Peyer's patch (tissue), 4 donors: ENCODE data around the gene KCNA1. TPM values are rescaled to one million over a fixed set of nuclear protein-coding genes. Genes with fewer than 3 reads are reported as not detected.

ENCODE experiments used
- DNase-seq, 3 donors: peaks; one replicate each; pipeline ENCODE4 v3.0.0-alpha.2; 2017 to 2019
- H3K27ac ChIP-seq, 4 donors: fragments of 200-600 bp; sonication (generic); one replicate each; pipeline ENCODE4 v1.5.1; 2016 to 2019
- H3K27me3 ChIP-seq, 2 donors: fragments of 200-600 bp; sonication (generic); one replicate each; pipeline ENCODE4 v1.5.1; 2019
- H3K36me3 ChIP-seq, 3 donors: fragments of 200-600 bp; sonication (generic); one replicate each; pipeline ENCODE4 v1.5.1; 2016 to 2019
- H3K4me1 ChIP-seq, 4 donors: fragments of 200-600 bp; sonication (generic); one replicate each; pipeline ENCODE4 v1.5.1; 2016 to 2019
- H3K4me3 ChIP-seq, 4 donors: fragments of 200-600 bp; sonication (generic); 1 replicate in 3 of 4; 2 replicates in 1 of 4; pipeline ENCODE4 v1.5.1; 2016 to 2019; ENCODE audit warnings: mild to moderate bottlenecking in 1 of 4
- H3K9me3 ChIP-seq, 4 donors: fragments of 200-600 bp; sonication (generic); one replicate each; pipeline ENCODE4 v1.5.1; 2016 to 2019; ENCODE audit warnings: mild to moderate bottlenecking in 1 of 4
- POLR2A ChIP-seq, 2 donors: fragments of 450-650 bp; IDR thresholded peaks; one replicate each; pipeline ENCODE4 v1.5.1; 2017; ENCODE audit warnings: antibody characterized with exemption in 2 of 2, mild to moderate bottlenecking in 2 of 2, moderate library complexity in 2 of 2
- total RNA-seq, 4 donors: library from RNA; depleted of rRNA; stranded (reverse); fragments of >200 nt; gene quantifications; one replicate each; pipeline ENCODE4 v1.1.0, GENCODE V29; 2016
- TF ChIP-seq, protein P1 (sequence below), 6 experiments: fragments of 450-650 bp in 4 of 6; fragments of 200-600 bp in 2 of 6; sonication (generic) in 1 of 6; IDR thresholded peaks; one replicate each; pipeline ENCODE4 v1.5.1; 2017 to 2019; ENCODE audit warnings: antibody characterized with exemption in 6 of 6, mild to moderate bottlenecking in 3 of 6, moderate library complexity in 1 of 6

Gene KCNA1
- total RNA-seq, 4 donors from 2014 or later, result not detected

- TF ChIP-seq POLR2A (IDR thresholded peaks at IDR 0.05), result no peak
- TF ChIP-seq, protein P1, sequence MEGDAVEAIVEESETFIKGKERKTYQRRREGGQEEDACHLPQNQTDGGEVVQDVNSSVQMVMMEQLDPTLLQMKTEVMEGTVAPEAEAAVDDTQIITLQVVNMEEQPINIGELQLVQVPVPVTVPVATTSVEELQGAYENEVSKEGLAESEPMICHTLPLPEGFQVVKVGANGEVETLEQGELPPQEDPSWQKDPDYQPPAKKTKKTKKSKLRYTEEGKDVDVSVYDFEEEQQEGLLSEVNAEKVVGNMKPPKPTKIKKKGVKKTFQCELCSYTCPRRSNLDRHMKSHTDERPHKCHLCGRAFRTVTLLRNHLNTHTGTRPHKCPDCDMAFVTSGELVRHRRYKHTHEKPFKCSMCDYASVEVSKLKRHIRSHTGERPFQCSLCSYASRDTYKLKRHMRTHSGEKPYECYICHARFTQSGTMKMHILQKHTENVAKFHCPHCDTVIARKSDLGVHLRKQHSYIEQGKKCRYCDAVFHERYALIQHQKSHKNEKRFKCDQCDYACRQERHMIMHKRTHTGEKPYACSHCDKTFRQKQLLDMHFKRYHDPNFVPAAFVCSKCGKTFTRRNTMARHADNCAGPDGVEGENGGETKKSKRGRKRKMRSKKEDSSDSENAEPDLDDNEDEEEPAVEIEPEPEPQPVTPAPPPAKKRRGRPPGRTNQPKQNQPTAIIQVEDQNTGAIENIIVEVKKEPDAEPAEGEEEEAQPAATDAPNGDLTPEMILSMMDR (IDR thresholded peaks at IDR 0.05), result no peak
- no peaks in the 10 kb centered on the region for H3K4me1 ChIP-seq
- no peaks in the 10 kb centered on the region for H3K36me3 ChIP-seq
- H3K27me3 ChIP-seq, result no peaks in the 10 kb centered on the region
- DNase-seq, result no peak
- peaks cover 0 to 7% (median 0%) of the 10 kb centered on the region in 4 donors for H3K9me3 ChIP-seq
- no peak overlapping the region for H3K27ac ChIP-seq
- no peak overlapping the region for H3K4me3 ChIP-seq
Observed at GRCh38 chr12:4881266-4882064, 28.2 kb upstream of the KCNA1 start.

- H3K4me1 ChIP-seq, result no peaks in the 10 kb centered on the region
- H3K36me3 ChIP-seq, result no peaks in the 10 kb centered on the region
- no peaks in the 10 kb centered on the region for H3K27me3 ChIP-seq
- H3K9me3 ChIP-seq, result no peaks in the 10 kb centered on the region
- H3K4me3 ChIP-seq, result no peak overlapping the region
- H3K27ac ChIP-seq, result no peak overlapping the region
- no peak for DNase-seq
- no peak for TF ChIP-seq POLR2A (IDR thresholded peaks at IDR 0.05)
Observed at GRCh38 chr12:4891866-4892265, 17.8 kb upstream of the KCNA1 start.

DNA sequence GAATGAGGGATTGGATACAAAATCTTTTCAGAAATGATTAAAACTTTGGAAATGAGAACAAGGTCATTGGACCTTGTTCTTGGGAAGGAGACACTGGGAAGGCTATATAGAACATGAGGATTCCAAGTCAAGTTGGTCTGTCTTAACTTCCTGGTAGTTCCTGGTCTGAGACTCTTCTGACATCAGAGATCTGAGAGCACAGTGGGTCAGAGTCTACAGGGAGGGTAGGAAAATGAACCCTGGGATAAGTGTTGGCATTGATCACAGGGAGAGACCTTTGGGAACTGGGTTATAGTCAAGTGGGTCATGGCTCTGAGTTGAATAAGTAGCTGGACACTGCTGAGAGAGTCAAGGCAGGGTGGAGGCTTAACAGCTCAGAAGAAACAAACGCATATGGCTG lies 17.3 kb upstream of the KCNA1 start:
- Histone ChIP-seq H3K27me3 (no peaks in the 10 kb centered on the region), H3K4me3 (no peak overlapping the region), H3K4me1 (no peaks in the 10 kb centered on the region), H3K27ac (no peak overlapping the region), H3K36me3 (no peaks in the 10 kb centered on the region), H3K9me3 (no peaks in the 10 kb centered on the region)
- DNase-seq, result no peak
- TF ChIP-seq POLR2A (IDR thresholded peaks at IDR 0.05), result no peak
- TF ChIP-seq, protein P1 (IDR thresholded peaks at IDR 0.05), result no peak

DNA sequence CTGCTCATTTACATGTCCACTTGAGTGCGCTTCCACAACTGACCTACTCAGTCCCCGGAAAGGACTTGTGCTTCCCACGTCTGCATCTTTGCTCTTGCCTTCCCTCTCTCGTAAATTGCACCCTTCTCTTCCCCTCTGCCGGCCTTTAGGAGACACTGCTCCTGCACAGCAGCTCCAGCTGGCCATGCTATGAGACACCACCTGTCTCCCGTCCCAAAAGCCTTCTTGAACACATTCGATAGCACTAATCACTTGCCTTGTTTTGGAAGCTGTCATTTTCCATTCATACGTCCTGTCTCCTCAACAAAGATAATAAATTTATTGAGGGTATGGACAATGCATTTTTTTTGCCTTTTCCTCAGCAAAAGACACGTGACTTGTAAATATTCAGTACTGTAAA lies 15.7 kb upstream of the KCNA1 start:
- Histone ChIP-seq H3K4me1 (no peaks in the 10 kb centered on the region), H3K9me3 (no peaks in the 10 kb centered on the region), H3K36me3 (no peaks in the 10 kb centered on the region), H3K4me3 (no peak overlapping the region), H3K27me3 (no peaks in the 10 kb centered on the region), H3K27ac (no peak overlapping the region)
- DNase-seq, result no peak
- TF ChIP-seq, protein P1 (IDR thresholded peaks at IDR 0.05), result no peak
- TF ChIP-seq POLR2A (IDR thresholded peaks at IDR 0.05), result no peak

DNA sequence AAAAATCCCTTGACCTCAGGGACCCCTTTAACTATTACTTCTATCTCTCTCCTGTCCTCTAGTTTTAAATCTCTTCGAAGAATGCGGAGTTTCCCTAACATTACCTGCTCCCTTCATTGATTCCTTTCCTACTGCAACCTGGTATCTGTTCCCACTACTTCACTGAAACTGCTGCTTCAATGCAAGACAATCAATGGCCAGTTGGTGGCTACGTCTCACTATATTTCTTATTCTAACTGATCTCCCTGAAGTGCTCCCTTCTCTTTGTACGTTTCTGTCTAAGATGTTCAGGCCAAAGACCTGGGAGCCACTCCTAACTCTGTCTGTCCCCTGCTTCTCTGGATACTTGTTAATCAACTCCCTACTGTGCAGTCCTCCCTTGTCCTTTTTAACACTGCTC lies 10.3 kb upstream of the KCNA1 start:
- Histone ChIP-seq H3K4me1 (no peaks in the 10 kb centered on the region), H3K27me3 (no peaks in the 10 kb centered on the region), H3K9me3 (no peaks in the 10 kb centered on the region), H3K27ac (no peak overlapping the region), H3K4me3 (no peak overlapping the region), H3K36me3 (no peaks in the 10 kb centered on the region)
- DNase-seq, result no peak
- TF ChIP-seq, protein P1 (IDR thresholded peaks at IDR 0.05), result peak in 1 of 6 experiments; percentile 6
- TF ChIP-seq POLR2A (IDR thresholded peaks at IDR 0.05), result no peak

GRCh38 chr12:4900327-4900726 lies 9.4 kb upstream of the KCNA1 start:
- no peak for DNase-seq
- Histone ChIP-seq H3K27ac (no peak overlapping the region), H3K27me3 (no peaks in the 10 kb centered on the region), H3K4me3 (no peak overlapping the region), H3K4me1 (no peaks in the 10 kb centered on the region), H3K36me3 (no peaks in the 10 kb centered on the region), H3K9me3 (no peaks in the 10 kb centered on the region)
- TF ChIP-seq, protein P1 (IDR thresholded peaks at IDR 0.05), result no peak
- TF ChIP-seq POLR2A (IDR thresholded peaks at IDR 0.05), result no peak
